Fibroblast of villous mesenchyme (primary cell): ENCODE data around the gene SLC6A1. TPM values are rescaled to one million over a fixed set of nuclear protein-coding genes. Genes with fewer than 3 reads are reported as not detected.

ENCODE experiments used
- DNase-seq: peaks from one replicate; pipeline ENCODE4 v3.0.0-alpha.2; 2010; ENCODE audit warnings: low read depth
- H3K4me3 ChIP-seq: 2 replicates; pipeline ENCODE4 v1.5.1; 2011; ENCODE audit warnings: low read depth, mild to moderate bottlenecking, low read length
- total RNA-seq: library from RNA; depleted of rRNA; stranded (reverse); fragments of >200 nt; gene quantifications from 2 replicates; pipeline ENCODE4 v1.2.3, GENCODE V29; 2012
- TF ChIP-seq, protein P1 (sequence below): IDR thresholded peaks from 2 replicates; pipeline ENCODE4 v1.5.1; 2012; ENCODE audit warnings: low read depth, mild to moderate bottlenecking, low read length; ENCODE audit not compliant: insufficient read depth

SLC6A1 gene
- total RNA-seq, 1 donor: not detected

- H3K4me3 ChIP-seq: no peak overlapping the region
- DNase-seq: no peak
- TF ChIP-seq, protein P1, sequence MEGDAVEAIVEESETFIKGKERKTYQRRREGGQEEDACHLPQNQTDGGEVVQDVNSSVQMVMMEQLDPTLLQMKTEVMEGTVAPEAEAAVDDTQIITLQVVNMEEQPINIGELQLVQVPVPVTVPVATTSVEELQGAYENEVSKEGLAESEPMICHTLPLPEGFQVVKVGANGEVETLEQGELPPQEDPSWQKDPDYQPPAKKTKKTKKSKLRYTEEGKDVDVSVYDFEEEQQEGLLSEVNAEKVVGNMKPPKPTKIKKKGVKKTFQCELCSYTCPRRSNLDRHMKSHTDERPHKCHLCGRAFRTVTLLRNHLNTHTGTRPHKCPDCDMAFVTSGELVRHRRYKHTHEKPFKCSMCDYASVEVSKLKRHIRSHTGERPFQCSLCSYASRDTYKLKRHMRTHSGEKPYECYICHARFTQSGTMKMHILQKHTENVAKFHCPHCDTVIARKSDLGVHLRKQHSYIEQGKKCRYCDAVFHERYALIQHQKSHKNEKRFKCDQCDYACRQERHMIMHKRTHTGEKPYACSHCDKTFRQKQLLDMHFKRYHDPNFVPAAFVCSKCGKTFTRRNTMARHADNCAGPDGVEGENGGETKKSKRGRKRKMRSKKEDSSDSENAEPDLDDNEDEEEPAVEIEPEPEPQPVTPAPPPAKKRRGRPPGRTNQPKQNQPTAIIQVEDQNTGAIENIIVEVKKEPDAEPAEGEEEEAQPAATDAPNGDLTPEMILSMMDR: no peak
Observed at GRCh38 chr3:11022115-11022514, 29.6 kb downstream of the SLC6A1 start.

- TF ChIP-seq, protein P1: no peak
- DNase-seq: no peak
- H3K4me3 ChIP-seq: no peak overlapping the region
Observed at GRCh38 chr3:11024181-11024580, 31.6 kb downstream of the SLC6A1 start.

- DNase-seq: no peak
- TF ChIP-seq, protein P1: no peak
- no peak overlapping the region for H3K4me3 ChIP-seq
Observed at GRCh38 chr3:11029948-11030347, 37.4 kb downstream of the SLC6A1 start.

DNA sequence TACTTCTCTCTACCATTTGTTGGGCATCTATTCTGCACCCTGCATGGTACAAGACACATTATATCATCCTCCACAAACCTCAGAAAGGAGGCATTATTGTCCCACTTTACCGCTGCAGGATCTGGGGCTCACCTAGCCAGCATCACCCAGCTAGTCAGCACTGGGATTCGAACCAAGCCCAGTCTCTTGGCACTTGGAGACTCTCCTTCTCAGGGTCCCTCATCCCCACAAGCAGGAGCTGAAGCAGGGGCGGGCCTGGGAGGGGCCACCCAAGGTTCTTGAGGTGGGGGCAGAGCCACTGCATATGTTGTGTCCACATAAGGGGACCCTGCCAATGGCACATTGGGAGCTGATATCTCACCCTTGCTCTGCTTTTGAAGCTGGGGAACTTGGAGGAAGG is 41.3 kb downstream of the SLC6A1 start:
- no peak overlapping the region for H3K4me3 ChIP-seq
- DNase-seq: no peak
- TF ChIP-seq, protein P1: no peak

GRCh38 chr3:11034309-11034985 is 41.9 kb downstream of the SLC6A1 start:
- no peak overlapping the region for H3K4me3 ChIP-seq
- TF ChIP-seq, protein P1: no peak
- no peak for DNase-seq

DNA sequence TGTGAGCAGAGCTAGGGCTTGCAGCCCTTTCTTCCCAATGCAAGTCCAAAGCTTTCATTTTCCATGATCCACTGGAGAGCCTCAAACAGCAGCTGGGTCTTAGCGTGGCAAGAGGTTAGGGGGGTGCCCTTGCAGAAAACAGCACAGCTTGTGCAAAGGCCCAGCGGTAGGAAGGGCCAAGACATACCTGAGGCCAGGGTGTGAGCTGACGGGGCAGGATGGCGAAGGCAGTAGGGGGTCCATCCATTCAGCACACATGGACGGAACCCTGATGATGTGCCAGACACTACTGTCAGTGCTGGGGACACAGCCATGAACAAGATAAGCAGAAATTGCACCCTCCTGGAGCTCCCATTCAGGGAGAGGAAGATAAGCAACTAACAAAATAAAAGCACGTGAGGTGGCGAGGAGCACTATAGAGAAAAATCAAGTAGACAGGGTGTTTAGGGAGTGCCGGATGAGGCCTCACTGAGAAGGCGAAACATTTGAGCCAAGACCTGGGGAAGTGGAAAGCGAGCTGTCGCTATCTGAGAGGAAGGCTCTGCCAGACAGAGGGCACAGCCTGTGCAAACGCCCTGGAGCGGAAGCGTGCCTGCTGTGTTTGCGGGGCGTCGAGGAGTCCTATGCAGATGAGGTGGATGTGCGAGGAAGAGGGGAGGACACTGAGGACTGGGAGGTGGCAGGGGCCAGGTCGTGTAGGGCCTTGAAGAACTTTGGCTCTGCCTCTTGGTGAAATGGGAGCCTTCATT is 43.4 kb downstream of the SLC6A1 start:
- DNase-seq: no peak
- no peak overlapping the region for H3K4me3 ChIP-seq
- TF ChIP-seq, protein P1: no peak
